HepG2 (cell line): ENCODE results near the gene PSD4.

Experiments
- ATF4 ChIP-seq, 2 experiments: fragments of 450-650 bp in 1 of 2; sonication (generic) in 1 of 2; formaldehyde crosslinking; IDR thresholded peaks; 2 replicates each; pipeline versions ENCODE4 v1.5.0 to v1.8.0; 2020 to 2022; ENCODE audit warnings: mild to moderate bottlenecking in 1 of 2, missing genetic modification reagents in 1 of 2
- CTCF ChIP-seq: sonication (generic); formaldehyde crosslinking; IDR thresholded peaks from 2 replicates; pipeline ENCODE4 v1.5.0; 2020; ENCODE audit warnings: mild to moderate bottlenecking, missing genetic modification reagents, moderate library complexity
- FOXM1 ChIP-seq: sonication (generic); formaldehyde crosslinking; IDR thresholded peaks from 2 replicates; pipeline ENCODE4 v1.5.0; 2020; ENCODE audit warnings: missing genetic modification reagents
- KAT8 ChIP-seq: IDR thresholded peaks from 2 replicates; pipeline ENCODE4 v1.6.1; 2016; ENCODE audit warnings: missing genetic modification reagents, missing compliant biosample characterization
- PBX2 ChIP-seq: IDR thresholded peaks from 2 replicates; pipeline ENCODE4 v1.6.1; 2016; ENCODE audit warnings: control low read depth
- ZNF441 ChIP-seq: sonication (generic); formaldehyde crosslinking; IDR thresholded peaks from 2 replicates; pipeline ENCODE4 v1.7.0; 2021; ENCODE audit warnings: missing genetic modification reagents, borderline replicate concordance
- ZXDC ChIP-seq: sonication (generic); formaldehyde crosslinking; IDR thresholded peaks from 2 replicates; pipeline ENCODE4 v1.5.0; 2020; ENCODE audit warnings: mild to moderate bottlenecking, missing genetic modification reagents

- TF ChIP-seq ZXDC (CRISPR knock-in tag), result no peak
- no peak for TF ChIP-seq CTCF (CRISPR knock-in tag)
- no peak for TF ChIP-seq FOXM1 (CRISPR knock-in tag)
- no peak for TF ChIP-seq ATF4 (CRISPR knock-in tag; IDR thresholded peaks at IDR 0.05)
- TF ChIP-seq KAT8 (CRISPR knock-in tag), result no peak
- TF ChIP-seq PBX2 (CRISPR knock-in tag), result no peak
- TF ChIP-seq ZNF441, result no peak
Observed at GRCh38 chr2:113219092-113219441, 45.3 kb downstream of the PSD4 start.
